ENCODE results near the gene IKBIP. TPM values are rescaled to one million over a fixed set of nuclear protein-coding genes. Genes with fewer than 3 reads are reported as not detected.

Gene IKBIP
- total and polyA plus RNA-seq, 2 donors (not counting 3 experiments of a cell fraction or from before 2014, with no cell fraction given), result 12.9 to 56.8 TPM

GRCh38 chr12:98610596-98610995, 34.0 kb downstream of the IKBIP start:
- no TSS peak for BruUV-seq (replicated peaks)
- Histone ChIP-seq H3K9me1 (replicated peaks; ENCODE audit: control insufficient read depth, extremely low read depth, insufficient read depth, low read length) (no peaks in the 10 kb centered on the region), H2AFZ (ENCODE audit: low read depth, low read length) (no peak overlapping the region), H3K4me1 (ENCODE audit: control insufficient read depth, extremely low read depth, insufficient read depth, low read length) (no peaks in the 10 kb centered on the region), H3K4me2 (ENCODE audit: insufficient read depth, low read length) (no peak overlapping the region), H3K27ac (ENCODE audit: insufficient read depth, low read depth, low read length) (no peak overlapping the region), H3K36me3 (ENCODE audit: control insufficient read depth in 2 of 2, extremely low read depth in 1 of 2, insufficient read depth in 2 of 2, low read length in 2 of 2) (no peaks in the 10 kb centered on the region), H4K20me1 (replicated peaks; ENCODE audit: control insufficient read depth, extremely low read depth, insufficient read depth, low read length) (no peaks in the 10 kb centered on the region), H3K27me3 (ENCODE audit: control insufficient read depth in 2 of 2, insufficient read depth in 2 of 2, low read length in 2 of 2) (no peaks in the 10 kb centered on the region), H3K9ac (replicated peaks; ENCODE audit: extremely low read depth, insufficient read depth, low read length) (no peak overlapping the region), H3K9me3 (replicated peaks; ENCODE audit: control insufficient read depth, insufficient read depth, low read length) (no peaks in the 10 kb centered on the region), H3K4me3 (replicated peaks in 1 of 3; ENCODE audit: insufficient read depth in 1 of 3, low read depth in 1 of 3, low read length in 3 of 3) (no peak overlapping the region), H3K79me2 (ENCODE audit: control insufficient read depth, insufficient read depth, low read length) (no peaks in the 10 kb centered on the region)
- DNase-seq (ENCODE audit: low read depth, low spot score) (no peak), FAIRE-seq (no peak)
- ChIA-PET POLR2A (no interaction called here), CTCF (interaction anchor here (0.6 kb wide), 2 partner anchors 16 to 23 kb away, joined by 3 read pairs; no protein-coding TSS in a partner anchor)
- intact Hi-C loops (cut with micrococcal nuclease) (no loop called here), dilution Hi-C loops (cut with MboI; ENCODE audit: extremely low pct_ligation_motif_present, low sequenced_read_pairs) (no loop called here)
- TF ChIP-seq JUN (IDR thresholded peaks at IDR 0.05; ENCODE audit: borderline replicate concordance, insufficient read depth, insufficient read length, low read depth) (no peak), MAX (IDR thresholded peaks at IDR 0.05; ENCODE audit: insufficient read depth, insufficient read length) (no peak), POLR2A (IDR thresholded peaks at IDR 0.05; ENCODE audit: low read depth, low read length) (no peak), FOS (IDR thresholded peaks at IDR 0.05; ENCODE audit: borderline replicate concordance, insufficient read depth, low read length) (no peak)

GRCh38 chr12:98606359-98606988, 38.1 kb downstream of the IKBIP start:
- H3K27me3 ChIP-seq (ENCODE audit: control insufficient read depth in 2 of 2, insufficient read depth in 2 of 2, low read length in 2 of 2), result no peaks in the 10 kb centered on the region
- dilution Hi-C loops (cut with MboI; ENCODE audit: extremely low pct_ligation_motif_present, low sequenced_read_pairs), result no loop called here
- intact Hi-C loops (cut with micrococcal nuclease), result loop anchor here (1.0 to 2.0 kb wide), 2 partner anchors 38 to 48 kb away; partner anchors contain the start of genes APAF1 and IKBIP

More at GRCh38 chr12:98606359-98606988, 38.1 kb downstream of the IKBIP start:
- no TSS peak for BruUV-seq (replicated peaks)
- Histone ChIP-seq H3K9me1 (replicated peaks; ENCODE audit: control insufficient read depth, extremely low read depth, insufficient read depth, low read length) (no peaks in the 10 kb centered on the region), H3K36me3 (ENCODE audit: control insufficient read depth in 2 of 2, extremely low read depth in 1 of 2, insufficient read depth in 2 of 2, low read length in 2 of 2) (peaks cover 9 to 17% of the 10 kb centered on the region in 2 experiments), H3K9me3 (replicated peaks; ENCODE audit: control insufficient read depth, insufficient read depth, low read length) (no peaks in the 10 kb centered on the region), H3K27ac (ENCODE audit: insufficient read depth, low read depth, low read length) (no peak overlapping the region), H4K20me1 (replicated peaks; ENCODE audit: control insufficient read depth, extremely low read depth, insufficient read depth, low read length) (no peaks in the 10 kb centered on the region), H2AFZ (ENCODE audit: low read depth, low read length) (no peak overlapping the region), H3K79me2 (ENCODE audit: control insufficient read depth, insufficient read depth, low read length) (no peaks in the 10 kb centered on the region), H3K9ac (replicated peaks; ENCODE audit: extremely low read depth, insufficient read depth, low read length) (no peak overlapping the region), H3K4me2 (ENCODE audit: insufficient read depth, low read length) (no peak overlapping the region), H3K4me3 (replicated peaks in 1 of 3; ENCODE audit: insufficient read depth in 1 of 3, low read depth in 1 of 3, low read length in 3 of 3) (no peak overlapping the region), H3K4me1 (ENCODE audit: control insufficient read depth, extremely low read depth, insufficient read depth, low read length) (no peaks in the 10 kb centered on the region)
- peak; percentile 16 for DNase-seq (ENCODE audit: low read depth, low spot score)
- ChIA-PET POLR2A (interaction anchor here (1.0 kb wide), 1 partner anchor 10 kb away, joined by 3 read pairs; no protein-coding TSS in a partner anchor), CTCF (interaction anchor here (0.8 to 1.9 kb wide), 11 partner anchors 10 to 392 kb away, joined by 3 to 6 read pairs (median 4); no protein-coding TSS in a partner anchor)
- no peak for FAIRE-seq
- TF ChIP-seq GATA2 (IDR thresholded peaks at IDR 0.05; ENCODE audit: insufficient read depth, insufficient read length, low read depth, low read length) (no peak), EZH2 (IDR thresholded peaks at IDR 0.05; ENCODE audit: borderline replicate concordance, low read depth, low read length, severe bottlenecking) (no peak), MYC (IDR thresholded peaks at IDR 0.05; ENCODE audit: low read depth, low read length) (no peak), POLR2AphosphoS5 (IDR thresholded peaks at IDR 0.05; ENCODE audit: insufficient read depth, low read depth, low read length) (no peak), POLR2A (IDR thresholded peaks at IDR 0.05; ENCODE audit: low read depth, low read length) (no peak), JUN (IDR thresholded peaks at IDR 0.05; ENCODE audit: borderline replicate concordance, insufficient read depth, insufficient read length, low read depth) (no peak), CTCF (IDR thresholded peaks at IDR 0.05; ENCODE audit: extremely low read depth in 1 of 2, insufficient read depth in 1 of 2, low read depth in 1 of 2, low read length in 2 of 2) (no peak), MAX (IDR thresholded peaks at IDR 0.05; ENCODE audit: insufficient read depth, insufficient read length) (no peak), FOS (IDR thresholded peaks at IDR 0.05; ENCODE audit: borderline replicate concordance, insufficient read depth, low read length) (no peak)

Data from endothelial cell of umbilical vein (primary cell).